DND-41 (cell line): Measurements from ENCODE around the gene PLCL1.

Source experiments
- CTCF ChIP-seq: IDR thresholded peaks from 2 replicates; pipeline ENCODE4 v1.5.1; 2012; ENCODE audit warnings: borderline replicate concordance, low read length, moderate library complexity, mild to moderate bottlenecking; ENCODE audit not compliant: poor library complexity, severe bottlenecking; ENCODE audit errors: extremely low read depth
- EZH2 ChIP-seq: IDR thresholded peaks from 3 replicates; pipeline ENCODE4 v1.6.1; 2012; ENCODE audit warnings: borderline replicate concordance, low read depth, mild to moderate bottlenecking, moderate library complexity, low read length, inconsistent platforms; ENCODE audit not compliant: severe bottlenecking

GRCh38 chr2:197986977-197987376, 182.6 kb downstream of the PLCL1 start:
- TF ChIP-seq EZH2, result no peak
- TF ChIP-seq CTCF, result no peak
